ENCODE measurements around the gene FTO.
"Not testable (repeated sequence)": the region's sequence is repeated elsewhere in the genome, so short reads cannot be mapped to it uniquely, and the experiment has no call there.

The FTO gene

GRCh38 chr16:53703590-53704444 lies at the start of gene FTO, which contains the start of gene RPGRIP1L:
Gene FTO, plus strand, starts transcription at chr16:53704156.
Gene RPGRIP1L, minus strand, starts transcription at chr16:53703859. Its CDS starts 3,136 bp downstream, at chr16:53700723.
- peak; percentile 99 for DNase-seq (ENCODE audit: low read depth)

DNA sequence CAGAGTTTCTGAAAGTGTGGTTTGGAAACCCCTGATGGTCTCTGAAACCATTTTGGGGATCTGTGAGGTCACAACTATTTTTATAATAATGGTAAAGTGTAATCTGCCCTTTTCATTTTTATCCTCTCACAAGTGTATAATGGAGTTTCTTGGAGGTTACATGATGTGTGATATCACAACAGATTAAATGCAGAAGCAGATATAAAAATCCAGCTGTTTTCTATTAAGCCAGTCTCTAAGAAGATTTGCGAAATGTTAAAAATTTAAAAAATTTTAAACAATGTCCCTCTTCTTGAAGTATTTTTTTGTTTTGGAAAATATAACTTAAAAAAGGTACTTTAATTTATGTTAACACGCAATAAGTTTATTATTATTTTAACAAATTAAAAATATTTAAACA lies 49.0 kb upstream of the FTO start:
- DNase-seq (ENCODE audit: low read depth) = no peak

DNA sequence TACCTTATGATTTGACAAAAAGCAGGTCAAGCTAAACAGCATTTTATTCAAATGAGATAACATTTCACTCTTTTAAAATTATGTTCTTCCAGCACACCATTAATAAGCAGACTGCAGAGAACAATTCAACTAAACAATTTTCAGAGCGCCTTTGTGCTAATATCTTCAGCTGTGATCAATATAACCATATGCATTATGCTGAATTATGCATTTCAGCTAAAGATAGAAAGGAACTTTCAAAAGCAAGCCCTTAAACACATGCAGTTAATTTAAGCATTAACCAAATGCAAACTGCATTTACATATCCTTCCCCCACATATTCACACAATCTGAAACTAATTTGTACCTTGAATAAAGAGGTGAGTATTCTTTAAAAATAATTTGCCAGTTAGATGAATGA lies 41.9 kb upstream of the FTO start:
- no peak for DNase-seq (ENCODE audit: low read depth)

- peak; percentile 75 for DNase-seq (ENCODE audit: low read depth)
Measured at GRCh38 chr16:53664724-53665345, 39.1 kb upstream of the FTO start.

DNA sequence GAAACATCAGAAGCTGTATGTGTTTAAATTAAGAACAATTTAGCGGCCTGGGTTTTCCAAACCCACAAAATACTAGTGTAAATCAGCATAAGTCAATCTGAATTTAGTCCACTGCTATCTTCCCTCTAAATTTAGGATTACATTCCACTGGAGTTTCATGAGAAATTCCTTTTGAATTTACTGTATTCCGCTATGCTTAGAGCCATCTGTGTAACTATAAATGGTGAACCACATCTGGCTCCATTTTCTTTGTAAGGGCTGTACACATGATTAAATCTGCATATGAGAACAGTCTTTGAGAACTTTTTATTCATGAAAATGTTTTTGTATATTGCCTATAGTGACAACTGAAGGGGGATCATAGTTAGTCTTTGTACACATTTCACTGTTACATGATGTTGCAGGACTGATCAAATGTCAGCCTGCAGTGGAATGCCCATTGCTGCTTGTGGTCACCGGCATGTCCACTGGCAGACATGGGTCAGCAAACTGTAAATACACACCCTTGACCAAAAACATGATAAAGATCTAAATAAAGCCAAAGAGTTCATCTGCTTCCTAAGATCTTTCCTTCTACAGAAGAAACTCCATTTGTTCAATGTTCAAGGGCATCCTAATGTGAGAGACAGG lies 37.1 kb upstream of the FTO start:
- peak; percentile 30 for DNase-seq (ENCODE audit: low read depth)

DNA sequence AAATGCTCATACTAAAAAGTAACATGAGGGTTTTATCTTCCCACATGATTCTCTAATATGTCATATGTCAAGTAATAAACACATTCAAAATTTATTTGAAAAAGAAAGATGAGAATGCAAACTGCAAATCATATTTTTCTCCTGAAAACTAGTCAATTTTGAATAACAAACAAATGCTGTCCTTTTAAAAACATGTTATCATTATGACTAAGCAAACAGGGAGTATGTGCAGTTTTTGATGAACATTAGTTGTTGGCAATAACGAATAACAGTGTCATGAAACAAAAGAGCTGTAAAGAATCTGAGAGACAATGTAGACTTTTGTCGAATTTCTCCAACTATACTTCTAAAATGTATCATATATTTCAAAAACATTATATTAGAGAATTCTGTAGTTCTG lies 35.1 kb upstream of the FTO start:
- DNase-seq (ENCODE audit: low read depth) = no peak

- no peak for DNase-seq (ENCODE audit: low read depth)
Measured at GRCh38 chr16:53672461-53672860, 31.5 kb upstream of the FTO start.

DNA sequence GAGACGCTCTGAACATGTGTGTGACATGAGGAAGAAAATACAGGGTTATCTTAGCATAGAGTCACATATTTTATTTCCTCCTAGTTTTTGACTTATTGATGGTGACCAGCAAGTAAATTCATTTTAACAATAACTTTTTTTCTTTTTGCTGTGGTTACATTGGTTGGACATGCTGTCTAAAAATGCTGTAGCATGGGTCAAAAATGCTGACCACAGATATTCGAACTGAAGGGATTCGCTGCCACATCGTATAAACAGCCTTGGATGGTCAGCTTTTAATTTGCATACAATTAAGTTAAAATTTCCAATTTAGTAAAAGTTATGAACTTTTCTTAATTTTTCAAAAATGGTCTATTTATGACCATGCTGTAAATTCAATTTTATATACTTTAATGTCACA lies 30.8 kb upstream of the FTO start:
- DNase-seq (ENCODE audit: low read depth) = no peak

- no peak for DNase-seq (ENCODE audit: low read depth)
Measured at GRCh38 chr16:53678155-53678554, 25.8 kb upstream of the FTO start.

DNA sequence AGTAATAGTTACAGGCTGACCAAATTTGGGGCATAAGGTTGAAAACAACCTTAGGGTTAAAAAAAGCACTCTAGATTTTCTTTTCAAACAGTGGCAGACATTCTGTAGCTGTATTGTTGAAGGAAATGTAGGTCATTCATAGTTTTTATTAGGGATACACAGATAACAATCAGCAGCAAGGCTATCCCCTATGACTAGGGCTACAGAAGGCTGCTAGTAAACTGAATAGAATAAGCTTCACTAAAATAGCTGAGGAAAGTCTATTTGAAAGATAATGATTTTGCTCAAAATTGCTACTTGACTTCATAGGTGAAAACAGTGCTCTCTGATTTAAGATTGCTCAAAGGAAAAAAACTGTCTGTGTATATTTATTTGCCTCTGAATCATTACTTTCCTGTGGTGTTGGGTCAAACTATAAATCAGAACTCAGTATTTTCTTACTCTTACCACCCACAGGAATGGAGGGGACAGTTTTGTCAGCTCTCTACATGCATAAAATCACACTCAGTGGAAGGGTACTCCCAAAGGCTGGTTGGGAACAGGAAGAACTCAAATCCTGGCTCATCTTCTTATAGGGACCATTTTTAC lies 25.1 kb upstream of the FTO start:
- DNase-seq (ENCODE audit: low read depth) = no peak

GRCh38 chr16:53680756-53681155 lies 23.2 kb upstream of the FTO start:
- no peak for DNase-seq (ENCODE audit: low read depth)

GRCh38 chr16:53681354-53681753 lies 22.6 kb upstream of the FTO start:
- no peak for DNase-seq (ENCODE audit: low read depth)

GRCh38 chr16:53685334-53685733 lies 18.6 kb upstream of the FTO start:
- not testable (repeated sequence) for DNase-seq (ENCODE audit: low read depth)

- DNase-seq (ENCODE audit: low read depth) = no peak
Measured at GRCh38 chr16:53686710-53687109, 17.2 kb upstream of the FTO start.

DNA sequence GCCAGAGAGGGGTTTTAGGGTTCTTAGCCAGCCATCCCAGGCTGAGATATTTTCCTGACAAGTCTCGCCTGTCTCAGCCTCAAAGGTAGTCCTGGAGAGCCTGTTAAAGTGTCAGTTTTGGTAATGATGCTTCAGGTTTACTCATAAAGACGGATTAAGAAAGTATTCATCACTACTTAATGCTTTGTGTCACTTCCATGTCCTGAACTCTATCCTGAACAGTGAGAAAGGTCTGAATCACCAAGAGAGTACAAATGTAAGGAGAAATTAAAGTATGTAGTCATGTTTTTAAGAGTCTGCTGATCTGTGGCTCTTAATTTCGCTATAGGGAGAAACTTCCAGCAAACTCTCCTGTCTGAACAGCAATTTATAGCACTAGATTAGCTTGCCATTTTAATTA lies 14.3 kb upstream of the FTO start:
- DNase-seq (ENCODE audit: low read depth) = no peak

GRCh38 chr16:53690771-53691170 lies 13.2 kb upstream of the FTO start:
- DNase-seq (ENCODE audit: low read depth) = no peak

DNA sequence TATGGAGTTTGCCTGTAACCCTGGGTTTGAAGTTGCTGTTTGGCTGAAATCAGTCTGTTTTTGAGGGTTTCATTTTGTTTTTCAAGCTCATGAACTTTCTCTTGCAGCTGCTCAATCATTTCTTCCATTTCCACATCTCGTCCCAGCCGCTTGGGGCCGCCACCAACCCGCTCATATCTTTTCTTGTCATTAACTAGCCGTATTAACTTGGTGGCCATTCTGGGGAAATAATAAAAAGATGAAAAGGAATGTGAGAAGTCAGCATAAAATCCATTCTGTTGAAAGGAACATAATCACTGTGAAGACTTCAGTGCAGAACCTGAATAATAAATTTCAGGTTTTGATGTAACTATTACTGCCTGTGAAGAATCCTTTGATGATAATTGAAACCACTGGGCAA lies 11.8 kb upstream of the FTO start:
- DNase-seq (ENCODE audit: low read depth) = no peak

GRCh38 chr16:53693320-53693719 lies 10.6 kb upstream of the FTO start:
- no peak for DNase-seq (ENCODE audit: low read depth)

DNA sequence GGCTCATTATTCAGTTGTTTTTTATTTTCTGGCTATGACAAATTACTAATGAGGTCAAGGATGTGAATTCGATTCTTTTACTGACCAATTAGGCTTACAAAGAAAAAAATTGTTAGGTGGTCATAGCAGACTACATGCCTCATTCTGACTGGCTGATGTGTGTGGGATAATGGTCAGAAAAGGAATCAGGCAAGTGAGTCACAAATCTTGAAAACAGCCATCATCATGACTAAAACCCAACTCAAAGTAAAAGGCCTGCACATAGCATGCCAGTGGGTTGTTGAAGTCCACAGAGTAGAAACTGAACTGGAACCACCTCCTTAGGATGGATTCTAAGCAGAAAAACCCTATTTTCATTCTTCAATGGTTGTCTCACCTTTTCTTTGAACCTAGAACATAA lies 8.9 kb upstream of the FTO start:
- DNase-seq (ENCODE audit: low read depth) = no peak

DNA sequence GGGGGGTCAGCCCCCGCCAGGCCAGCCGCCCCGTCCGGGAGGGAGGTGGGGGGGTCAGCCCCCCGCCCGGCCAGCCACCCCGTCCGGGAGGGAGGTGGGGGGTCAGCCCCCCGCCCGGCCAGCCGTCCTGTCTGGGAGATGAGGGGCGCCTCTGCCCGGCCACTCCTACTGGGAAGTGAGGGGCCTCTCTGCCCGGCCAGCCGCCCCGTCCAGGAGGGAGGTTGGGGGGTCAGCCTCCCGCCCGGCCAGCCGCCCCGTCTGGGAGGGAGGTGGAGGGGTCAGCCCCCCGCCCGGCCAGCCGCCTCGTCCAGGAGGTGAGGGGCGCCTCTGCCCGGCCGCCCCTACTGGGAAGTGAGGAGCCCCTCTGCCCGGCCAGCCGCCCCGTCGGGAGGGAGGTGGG lies 5.7 kb upstream of the FTO start:
- not testable (repeated sequence) for DNase-seq (ENCODE audit: low read depth)

DNA sequence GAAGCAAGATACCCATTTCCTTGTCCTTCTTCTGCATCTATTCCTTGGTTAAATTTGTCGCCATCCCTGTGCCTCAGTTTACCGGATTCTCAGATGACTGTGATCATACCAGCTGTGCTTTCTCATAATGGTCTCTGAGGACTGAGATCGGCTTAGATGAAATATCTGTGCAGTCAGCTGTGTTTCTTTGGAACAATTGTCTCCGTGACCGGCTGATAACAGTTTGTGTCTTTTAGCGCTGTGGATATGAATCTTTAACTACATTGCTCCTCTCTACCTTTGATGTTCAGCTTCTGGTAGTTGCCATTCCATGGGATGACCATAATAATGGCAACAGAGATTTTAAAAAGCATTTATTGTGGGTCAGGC lies 473 bp downstream of the FTO start:
- no peak for DNase-seq (ENCODE audit: low read depth)

DNA sequence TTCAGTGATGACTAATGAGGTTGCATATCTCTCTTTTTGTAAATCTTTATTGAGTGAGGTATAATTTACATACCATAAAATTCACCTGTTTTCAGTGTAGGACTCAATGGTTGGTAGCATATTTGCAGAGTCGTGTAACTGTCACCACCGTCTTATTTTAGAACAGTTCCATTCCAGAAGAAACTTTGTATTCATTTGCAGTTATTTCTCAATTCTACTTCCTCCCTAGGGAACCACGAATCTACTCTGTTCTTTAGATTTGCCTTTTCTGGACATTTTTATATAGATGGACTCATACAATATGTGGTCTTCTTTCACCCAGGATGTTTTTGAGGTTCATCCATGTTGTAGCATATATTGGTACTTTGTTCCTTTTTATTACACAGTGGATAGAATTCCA lies 3.7 kb downstream of the FTO start:
- no peak for DNase-seq (ENCODE audit: low read depth)

GRCh38 chr16:53708490-53708889 lies 4.5 kb downstream of the FTO start:
- no peak for DNase-seq (ENCODE audit: low read depth)
